Activated T-helper 2 cell treated with anti-CD3 and anti-CD28 coated beads, Interferon-gamma antibody, Interleukin-2, Interleukin-4, amounts not matched to agents 10 μg/mL and 5 μg/mL and 100 μg/mL, durations not matched to agents 14 hours and 24 hours and 36 hours (primary cell): Measurements from ENCODE around the gene TBC1D2B. TPM values are rescaled to one million over a fixed set of nuclear protein-coding genes. Genes with fewer than 3 reads are reported as not detected.
A peak's percentile ranks its signal among the peaks of the same experiment; 100 is the strongest.

Experiments used
- DNase-seq: peaks from one replicate; pipeline ENCODE4 v3.0.0; 2021; ENCODE audit warnings: low spot score
- H3K27ac Mint-ChIP-seq: one replicate; pipeline ENCODE4 v1.8.0; 2021; ENCODE audit warnings: mixed read lengths
- H3K27me3 Mint-ChIP-seq: one replicate; pipeline ENCODE4 v1.8.0; 2021; ENCODE audit warnings: low read depth, mixed read lengths
- H3K36me3 Mint-ChIP-seq: one replicate; pipeline ENCODE4 v1.8.0; 2021; ENCODE audit warnings: low read depth, mixed read lengths
- H3K4me1 Mint-ChIP-seq: one replicate; pipeline ENCODE4 v1.8.0; 2021; ENCODE audit warnings: low read depth, mixed read lengths
- H3K4me3 Mint-ChIP-seq: one replicate; pipeline ENCODE4 v1.8.0; 2021; ENCODE audit warnings: low read depth, mild to moderate bottlenecking, moderate library complexity, mixed read lengths
- H3K9me3 Mint-ChIP-seq: one replicate; pipeline ENCODE4 v1.8.0; 2021; ENCODE audit warnings: mixed read lengths
- intact Hi-C: fragments of 100-400 bp; cut with micrococcal nuclease; formaldehyde crosslinking; loops from one replicate; pipeline ENCODE4 v1.15.1; 2023
- total RNA-seq: library from RNA; stranded (reverse); gene quantifications from 2 replicates; pipeline ENCODE4 v1.2.3, GENCODE V29; 2022

TBC1D2B gene
- total RNA-seq, 1 donor from 2014 or later: 55.0 TPM

- H3K9me3 Mint-ChIP-seq: no peaks in the 10 kb centered on the region
- H3K36me3 Mint-ChIP-seq: peaks cover 44% of the 10 kb centered on the region
- no peaks in the 10 kb centered on the region for H3K27me3 Mint-ChIP-seq
- DNase-seq: no peak
- peaks cover 85% of the 10 kb centered on the region for H3K4me1 Mint-ChIP-seq
- H3K4me3 Mint-ChIP-seq: no peak overlapping the region
- intact Hi-C loops: loop anchor here (10.0 kb wide), 1 partner anchor 380 kb away; the partner anchor contains the start of gene IREB2
- H3K27ac Mint-ChIP-seq: no peak overlapping the region
These were observed 23.0 kb downstream of the TBC1D2B start for GRCh38 chr15:78054518-78054917.

- no peak for DNase-seq
- peaks cover 89% of the 10 kb centered on the region for H3K4me1 Mint-ChIP-seq
- H3K4me3 Mint-ChIP-seq: no peak overlapping the region
- no peaks in the 10 kb centered on the region for H3K27me3 Mint-ChIP-seq
- no peaks in the 10 kb centered on the region for H3K9me3 Mint-ChIP-seq
- H3K27ac Mint-ChIP-seq: peak overlapping the region; percentile 98
- intact Hi-C loops: loop anchor here (1.0 to 10.0 kb wide), 2 partner anchors 10 to 382 kb away; partner anchors contain the start of gene IREB2
- H3K36me3 Mint-ChIP-seq: peaks cover 46% of the 10 kb centered on the region
These were observed 25.0 kb downstream of the TBC1D2B start for GRCh38 chr15:78052545-78052944.

- Mint-ChIP-seq H3K4me1 (peaks cover 93% of the 10 kb centered on the region), H3K9me3 (no peaks in the 10 kb centered on the region), H3K4me3 (no peak overlapping the region), H3K27me3 (no peaks in the 10 kb centered on the region), H3K27ac (peak overlapping the region; percentile 98), H3K36me3 (peaks cover 47% of the 10 kb centered on the region)
- intact Hi-C loops: loop anchor here (1.0 to 10.0 kb wide), 2 partner anchors 10 to 383 kb away; partner anchors contain the start of gene IREB2
- no peak for DNase-seq
These were observed 25.5 kb downstream of the TBC1D2B start for GRCh38 chr15:78052001-78052401.

- intact Hi-C loops: loop anchor here (2.0 to 10.0 kb wide), 3 partner anchors 17 to 383 kb away; partner anchors contain the start of gene IREB2
- H3K4me3 Mint-ChIP-seq: no peak overlapping the region
- no peak for DNase-seq
- H3K36me3 Mint-ChIP-seq: peaks cover 51% of the 10 kb centered on the region
- no peaks in the 10 kb centered on the region for H3K27me3 Mint-ChIP-seq
- peak overlapping the region; percentile 98 for H3K27ac Mint-ChIP-seq
- H3K9me3 Mint-ChIP-seq: no peaks in the 10 kb centered on the region
- peaks cover 93% of the 10 kb centered on the region for H3K4me1 Mint-ChIP-seq
These were observed 25.9 kb downstream of the TBC1D2B start for GRCh38 chr15:78051596-78051995.

- Mint-ChIP-seq H3K36me3 (peaks cover 47% of the 10 kb centered on the region), H3K9me3 (no peaks in the 10 kb centered on the region), H3K4me3 (no peak overlapping the region), H3K4me1 (peaks cover 94% of the 10 kb centered on the region), H3K27me3 (no peaks in the 10 kb centered on the region), H3K27ac (peak overlapping the region; percentile 98)
- intact Hi-C loops: loop anchor here (1.0 to 10.0 kb wide), 4 partner anchors 17 to 384 kb away; partner anchors contain the start of gene IREB2
- no peak for DNase-seq
These were observed 26.7 kb downstream of the TBC1D2B start for GRCh38 chr15:78050826-78051225.

- H3K36me3 Mint-ChIP-seq: peaks cover 44% of the 10 kb centered on the region
- DNase-seq: no peak
- peak overlapping the region; percentile 72 for H3K4me3 Mint-ChIP-seq
- no peaks in the 10 kb centered on the region for H3K9me3 Mint-ChIP-seq
- H3K27ac Mint-ChIP-seq: peak overlapping the region; percentile 98
- intact Hi-C loops: loop anchor here (1.0 to 10.0 kb wide), 4 partner anchors 16 to 384 kb away; partner anchors contain the start of gene IREB2
- no peaks in the 10 kb centered on the region for H3K27me3 Mint-ChIP-seq
- peaks cover 93% of the 10 kb centered on the region for H3K4me1 Mint-ChIP-seq
These were observed 27.1 kb downstream of the TBC1D2B start for GRCh38 chr15:78050441-78050809.

GRCh38 chr15:78049691-78050440 is 27.6 kb downstream of the TBC1D2B start:
- DNase-seq: peak; percentile 57
- intact Hi-C loops: loop anchor here (1.0 to 10.0 kb wide), 4 partner anchors 16 to 385 kb away; partner anchors contain the start of gene IREB2
- Mint-ChIP-seq H3K27ac (peak overlapping the region; percentile 98), H3K4me3 (peak overlapping the region; percentile 72), H3K4me1 (peaks cover 93% of the 10 kb centered on the region), H3K9me3 (no peaks in the 10 kb centered on the region), H3K27me3 (no peaks in the 10 kb centered on the region), H3K36me3 (peaks cover 48% of the 10 kb centered on the region)

GRCh38 chr15:78048628-78048920 is 28.9 kb downstream of the TBC1D2B start:
- Mint-ChIP-seq H3K4me3 (no peak overlapping the region), H3K27ac (peak overlapping the region; percentile 98), H3K27me3 (no peaks in the 10 kb centered on the region), H3K36me3 (peaks cover 52% of the 10 kb centered on the region), H3K4me1 (peaks cover 95% of the 10 kb centered on the region), H3K9me3 (no peaks in the 10 kb centered on the region)
- no peak for DNase-seq
- intact Hi-C loops: no loop called here

- no peaks in the 10 kb centered on the region for H3K9me3 Mint-ChIP-seq
These were observed 29.5 kb downstream of the TBC1D2B start for GRCh38 chr15:78047761-78048627.

GRCh38 chr15:78046796-78047341 is 30.6 kb downstream of the TBC1D2B start:
- intact Hi-C loops: no loop called here
- DNase-seq: no peak
- H3K27ac Mint-ChIP-seq: peak overlapping the region; percentile 98
- peaks cover 53% of the 10 kb centered on the region for H3K36me3 Mint-ChIP-seq
- peak overlapping the region; percentile 65 for H3K4me3 Mint-ChIP-seq
- H3K4me1 Mint-ChIP-seq: peaks cover 95% of the 10 kb centered on the region
- no peaks in the 10 kb centered on the region for H3K27me3 Mint-ChIP-seq
- no peaks in the 10 kb centered on the region for H3K9me3 Mint-ChIP-seq

More at GRCh38 chr15:78047761-78048627, 29.5 kb downstream of the TBC1D2B start:
- DNase-seq: no peak
- Mint-ChIP-seq H3K4me1 (peaks cover 95% of the 10 kb centered on the region), H3K27me3 (no peaks in the 10 kb centered on the region), H3K36me3 (peaks cover 52% of the 10 kb centered on the region), H3K4me3 (peak overlapping the region; percentile 28), H3K27ac (peak overlapping the region; percentile 98)
- intact Hi-C loops: no loop called here

- intact Hi-C loops: no loop called here
- Mint-ChIP-seq H3K4me3 (peak overlapping the region; percentile 34), H3K9me3 (no peaks in the 10 kb centered on the region)
These were observed 32.3 kb downstream of the TBC1D2B start for GRCh38 chr15:78045189-78045588.

GRCh38 chr15:78044407-78045155 is 32.9 kb downstream of the TBC1D2B start:
- Mint-ChIP-seq H3K27ac (peak overlapping the region; percentile 96), H3K9me3 (no peaks in the 10 kb centered on the region), H3K4me3 (peak overlapping the region; percentile 40), H3K36me3 (peaks cover 58% of the 10 kb centered on the region), H3K4me1 (peaks cover 89% of the 10 kb centered on the region), H3K27me3 (no peaks in the 10 kb centered on the region)
- intact Hi-C loops: no loop called here
- DNase-seq: no peak

More at GRCh38 chr15:78045189-78045588, 32.3 kb downstream of the TBC1D2B start:
- Mint-ChIP-seq H3K27ac (peak overlapping the region; percentile 96), H3K4me1 (peaks cover 89% of the 10 kb centered on the region), H3K27me3 (no peaks in the 10 kb centered on the region), H3K36me3 (peaks cover 56% of the 10 kb centered on the region)
- DNase-seq: no peak
